Fibroblast of skin of left biceps (primary cell): ENCODE results near the gene IGFBP4.

Experiments used
- DNase-seq, 2 experiments: peaks; one replicate each; pipeline ENCODE4 v3.0.0-alpha.2; 2013; ENCODE audit warnings: low read depth in 2 of 2

Gene IGFBP4

DNA sequence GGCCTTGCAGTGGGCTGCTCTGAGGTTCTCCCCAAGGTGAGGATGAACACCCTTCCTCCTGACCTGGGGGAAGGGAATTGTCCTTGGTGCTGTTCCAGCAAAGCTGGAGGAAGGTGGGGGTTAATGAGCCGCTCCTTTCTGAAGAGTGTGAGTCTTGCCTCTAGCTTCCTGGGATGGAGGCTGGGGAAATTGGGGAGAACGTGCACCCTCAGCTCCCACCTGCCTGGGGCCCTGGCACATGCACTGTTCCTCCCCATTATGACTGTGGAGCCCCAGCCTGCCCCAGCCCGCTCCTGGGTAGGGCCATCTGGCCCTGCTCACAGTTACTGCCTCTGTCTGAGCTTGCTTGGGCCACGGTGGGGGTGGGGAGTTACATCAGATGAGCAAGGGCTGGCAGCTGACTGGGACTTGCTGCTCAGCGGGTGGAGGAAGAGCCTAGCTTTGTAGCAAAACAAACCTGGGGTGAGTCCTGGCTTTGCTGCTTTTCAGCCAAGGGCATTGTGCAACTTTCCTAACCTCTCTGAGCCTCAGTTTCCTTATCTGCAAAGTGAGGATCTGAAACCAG is 47.1 kb downstream of the IGFBP4 start:
- no peak for DNase-seq

DNA sequence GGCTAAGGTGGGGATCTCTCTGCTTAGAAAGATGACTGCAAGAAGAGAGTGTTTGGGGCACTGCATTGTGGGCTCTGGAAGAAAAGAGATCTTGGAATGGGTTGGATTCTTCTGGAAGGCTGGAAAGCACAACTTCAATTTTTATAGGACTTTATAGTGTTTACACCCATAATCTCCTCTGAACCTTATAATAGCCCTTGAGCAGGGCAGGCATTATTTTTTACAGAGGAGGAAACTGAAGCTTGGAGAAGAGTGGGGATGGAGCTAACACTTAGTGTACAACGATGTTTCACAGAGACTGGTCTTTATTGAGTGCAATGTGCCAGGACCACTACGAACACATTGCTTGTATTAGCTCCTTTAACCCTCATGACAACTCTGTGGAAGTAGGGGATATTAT is 47.7 kb downstream of the IGFBP4 start:
- DNase-seq: no peak

DNA sequence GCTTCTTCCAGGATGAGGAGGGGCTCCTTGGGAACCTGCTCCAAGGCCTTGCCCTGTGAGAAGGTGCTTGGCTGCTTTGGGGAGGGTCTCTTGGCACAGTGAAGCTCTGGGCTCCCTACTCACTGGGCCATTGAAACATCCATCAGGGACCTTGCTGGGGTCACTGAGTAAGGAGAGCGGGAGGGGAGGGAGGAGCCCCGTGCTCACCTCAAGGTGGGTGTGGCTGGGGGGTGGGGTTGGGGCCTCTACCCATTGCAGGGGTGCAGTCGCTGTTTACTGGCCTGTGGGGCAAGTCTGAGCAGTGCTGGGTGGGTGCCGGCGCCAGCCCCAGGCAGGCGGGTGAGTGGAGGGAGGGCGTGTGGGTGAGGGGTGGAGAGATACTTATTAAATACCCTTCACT is 48.2 kb downstream of the IGFBP4 start:
- no peak for DNase-seq

DNA sequence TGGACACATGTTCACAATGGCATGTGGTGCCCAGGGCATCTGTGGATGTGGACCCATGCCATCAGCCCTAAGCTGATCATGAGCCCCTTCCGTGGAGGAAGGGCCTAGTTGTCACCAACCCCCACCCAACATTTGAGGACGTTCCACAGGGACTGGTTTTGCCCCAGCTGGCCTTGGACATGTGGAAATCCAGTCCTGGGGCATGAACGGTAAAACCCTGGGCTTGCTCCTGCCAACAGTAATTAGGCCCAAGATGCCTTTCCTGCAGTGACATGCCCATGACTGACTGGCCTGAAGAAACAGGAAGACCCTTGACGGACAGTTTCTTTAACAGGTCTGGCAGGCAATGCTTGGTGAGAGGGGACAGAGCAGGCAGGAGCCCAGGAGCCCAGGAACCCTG is 50.4 kb downstream of the IGFBP4 start:
- no peak for DNase-seq

DNA sequence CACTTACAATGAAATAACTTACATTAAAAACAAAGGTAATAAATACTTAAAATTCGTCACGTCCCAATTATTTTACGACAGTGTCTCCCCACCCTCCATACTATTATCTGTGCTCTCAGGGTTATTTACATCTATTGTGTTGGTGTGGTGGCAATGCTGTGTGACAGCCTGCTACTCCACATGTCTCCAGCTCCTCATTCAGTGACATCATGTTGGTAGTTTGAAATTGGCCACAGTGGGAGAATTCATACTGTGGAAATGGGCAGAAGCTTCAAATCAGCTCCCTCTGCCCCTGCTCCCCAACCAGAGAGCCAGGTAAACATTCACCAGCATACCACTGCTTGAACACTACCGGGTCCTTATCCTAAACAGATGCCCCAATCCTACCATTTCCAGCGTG is 51.9 kb downstream of the IGFBP4 start:
- DNase-seq: no peak

- DNase-seq: no peak
Observed at GRCh38 chr17:40496170-40496569, 52.9 kb downstream of the IGFBP4 start.

DNA sequence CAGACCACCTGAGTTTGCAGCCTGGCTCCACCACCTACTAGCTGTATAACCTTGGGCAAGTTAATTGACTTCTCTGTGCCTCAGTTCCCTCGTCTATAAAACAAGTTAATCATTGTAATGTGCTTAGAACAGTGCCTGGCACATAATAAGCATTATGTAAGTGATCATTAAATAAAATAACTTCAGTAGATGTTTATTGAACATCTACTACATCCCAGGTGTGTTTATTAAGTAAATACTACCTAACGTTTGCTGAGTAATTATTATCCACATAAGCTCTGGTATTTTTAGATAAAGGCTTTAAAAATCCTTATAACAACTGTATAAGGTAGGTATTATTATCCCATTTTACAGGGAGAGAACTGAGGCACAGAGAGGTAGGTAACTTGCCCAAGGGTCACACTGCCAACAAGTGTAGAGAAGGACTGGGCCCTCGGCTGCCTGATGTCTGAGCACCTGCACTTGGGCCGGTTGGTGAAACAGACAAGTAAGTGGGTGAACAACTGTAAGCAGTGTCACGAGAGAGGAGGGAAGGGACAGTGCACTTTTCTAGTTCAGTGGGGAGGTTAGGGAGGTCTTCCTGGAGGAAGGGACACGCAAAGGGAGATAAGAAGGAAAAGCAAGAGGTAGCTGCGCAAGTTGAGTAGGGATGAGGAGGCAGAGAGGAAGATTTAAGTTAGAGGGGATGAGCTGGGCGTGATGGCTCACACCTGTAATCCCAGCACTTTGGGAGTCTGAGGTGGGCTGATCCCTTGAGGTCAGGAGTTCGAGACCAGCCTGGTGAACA is 53.6 kb downstream of the IGFBP4 start:
- DNase-seq: no peak

- DNase-seq: no peak
Observed at GRCh38 chr17:40497695-40498094, 54.4 kb downstream of the IGFBP4 start.

GRCh38 chr17:40498281-40499084 is 55.2 kb downstream of the IGFBP4 start:
- no peak for DNase-seq

DNA sequence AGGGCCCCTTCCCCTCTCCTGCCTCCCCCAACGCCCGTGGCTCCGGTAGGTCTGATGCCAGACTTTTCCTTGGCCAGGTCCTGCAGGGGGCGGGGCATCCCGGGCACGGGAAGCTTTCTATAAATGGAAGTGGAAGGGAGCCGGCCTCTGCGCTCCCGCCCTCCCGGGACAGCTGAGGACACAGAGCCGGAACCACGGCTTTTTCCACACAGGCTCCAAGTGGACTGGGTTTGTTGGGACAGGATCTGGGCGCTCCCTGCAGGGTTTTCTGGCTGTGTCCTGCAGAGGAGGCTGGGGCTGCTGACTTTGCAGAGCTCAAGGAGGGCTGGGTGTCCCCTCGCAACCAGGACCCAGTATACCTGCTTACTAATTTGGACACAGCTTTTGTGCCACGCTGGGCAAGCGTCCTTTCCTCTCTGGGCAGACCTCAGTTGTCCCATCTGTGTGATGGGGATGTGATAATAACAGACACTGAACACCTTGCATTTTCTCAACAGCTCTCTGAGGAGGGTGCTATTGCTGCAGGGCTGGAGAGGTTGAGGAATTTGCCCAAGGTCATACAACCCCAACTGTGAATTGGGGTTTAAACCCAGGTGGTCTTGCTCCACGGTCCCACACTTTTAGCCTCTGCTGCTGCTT is 56.4 kb downstream of the IGFBP4 start:
- no peak for DNase-seq

DNA sequence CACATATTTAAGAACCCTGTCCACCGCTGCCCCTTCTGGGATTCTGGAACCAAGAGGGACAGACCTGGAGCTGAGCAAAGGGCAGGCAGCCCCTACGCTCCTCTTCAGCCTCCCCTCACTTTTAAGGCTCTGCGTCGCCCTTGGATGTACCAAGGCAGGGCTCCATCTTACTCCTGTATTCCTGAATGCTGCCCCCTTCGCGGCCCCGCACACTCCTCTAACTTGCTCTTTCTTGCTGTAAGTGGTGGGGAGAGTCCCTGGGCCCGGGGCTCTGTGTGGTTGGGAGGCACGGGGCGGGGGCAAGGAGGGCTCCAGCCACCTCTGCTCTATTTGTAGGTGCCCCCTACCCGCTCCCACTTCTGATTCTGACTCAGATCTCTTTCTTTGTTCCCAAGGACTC is 56.9 kb downstream of the IGFBP4 start:
- DNase-seq: no peak

DNA sequence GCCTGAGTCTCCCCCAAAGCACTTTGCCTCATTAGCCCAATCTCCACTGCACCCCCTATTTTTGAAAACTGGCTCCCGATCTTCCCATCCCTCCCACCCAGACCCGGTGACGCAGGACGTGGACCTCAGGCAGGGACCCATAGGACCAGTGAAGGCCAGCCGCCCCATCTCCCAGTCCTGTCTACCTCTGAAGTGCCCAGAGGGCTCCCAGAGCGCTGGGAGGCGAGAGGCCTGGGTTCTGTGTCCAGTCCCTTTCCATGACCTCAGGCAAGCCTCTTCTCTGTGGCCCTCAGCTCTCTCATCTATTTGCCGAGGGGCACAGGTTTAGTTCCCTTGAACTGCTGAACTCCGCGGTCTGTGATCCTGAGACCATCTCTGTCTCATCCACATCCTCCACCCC is 57.5 kb downstream of the IGFBP4 start:
- no peak for DNase-seq

GRCh38 chr17:40501499-40501911 is 58.3 kb downstream of the IGFBP4 start, which contains the start of gene TNS4:
Gene TNS4, minus strand, starts transcription at chr17:40501623. Its CDS starts 5,198 bp downstream, at chr17:40496425.
- no peak for DNase-seq

DNA sequence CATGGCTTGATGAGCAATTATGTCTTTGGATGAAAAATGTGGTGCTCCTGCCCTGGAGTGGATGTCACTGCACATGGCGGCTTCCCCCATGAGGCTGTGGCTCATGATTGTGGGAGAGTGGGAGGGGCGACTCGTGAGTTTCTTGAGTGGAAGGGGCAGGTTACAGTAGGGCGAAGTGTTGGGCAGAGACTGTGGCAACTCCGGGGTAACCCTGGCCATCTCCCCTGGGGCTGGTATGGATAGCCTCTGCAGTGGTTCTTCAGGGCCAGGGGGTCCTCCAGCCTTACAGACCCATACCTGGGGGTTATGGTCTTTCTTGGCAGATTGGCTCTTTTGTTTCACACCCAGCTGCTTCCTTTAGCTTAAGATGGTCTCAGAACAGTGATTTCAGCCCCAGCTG is 59.5 kb downstream of the IGFBP4 start:
- DNase-seq: no peak

DNA sequence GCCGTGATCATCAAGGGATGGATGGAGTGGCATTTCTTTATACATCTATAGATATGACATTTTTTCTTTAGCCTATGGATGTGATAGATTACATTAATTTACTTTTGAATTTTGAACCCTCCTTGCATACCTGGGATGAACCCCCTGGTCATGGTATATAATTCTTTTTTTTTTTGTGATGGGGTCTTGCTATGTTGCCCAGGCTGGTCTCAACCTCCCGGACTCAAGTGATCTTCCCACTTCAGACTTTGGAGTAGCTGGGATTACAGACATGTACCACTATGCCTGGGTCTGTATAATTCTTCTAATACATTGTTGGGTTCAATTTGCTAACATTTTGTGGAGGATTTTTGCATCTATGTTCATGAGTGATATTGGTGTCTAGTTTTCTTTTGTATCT is 59.9 kb downstream of the IGFBP4 start:
- DNase-seq: no peak

- no peak for DNase-seq
Observed at GRCh38 chr17:40506786-40507185, 63.5 kb downstream of the IGFBP4 start.
